ENCODE data around the gene RASGRP4. TPM values are rescaled to one million over a fixed set of nuclear protein-coding genes. Genes with fewer than 3 reads are reported as not detected.
A peak's percentile ranks its signal among the peaks of the same experiment; 100 is the strongest.

RASGRP4 gene
- polyA plus RNA-seq, 1 donor (not counting 4 experiments of a cell fraction or from before 2014, with no cell fraction given), result not detected

- Histone ChIP-seq H3K9me1 (ENCODE audit: control insufficient read depth, extremely low read depth, insufficient read depth, low read length) (peaks cover 9% of the 10 kb centered on the region), H3K4me2 (ENCODE audit: control insufficient read depth, extremely low read depth, insufficient read depth, low read depth, low read length) (peak overlapping the region; percentile 82), H3K4me3 (ENCODE audit: control insufficient read depth in 2 of 3, extremely low read depth in 1 of 3, insufficient read depth in 2 of 3, low read depth in 1 of 3, low read length in 3 of 3) (peak overlapping the region; percentile 67 to 83 (median 75)), H3K36me3 (ENCODE audit: control insufficient read depth in 2 of 2, extremely low read depth in 1 of 2, insufficient read depth in 2 of 2, low read length in 2 of 2) (peaks cover 8 to 11% of the 10 kb centered on the region in 2 experiments), H2AFZ (ENCODE audit: control insufficient read depth, low read length) (peak overlapping the region; percentile 95), H3K4me1 (ENCODE audit: control insufficient read depth, extremely low read depth, insufficient read depth, low read length) (peaks cover 14% of the 10 kb centered on the region), H3K27me3 (ENCODE audit: control insufficient read depth, extremely low read depth, insufficient read depth, low read length) (no peaks in the 10 kb centered on the region), H4K20me1 (ENCODE audit: control insufficient read depth, extremely low read depth, insufficient read depth, low read length) (no peaks in the 10 kb centered on the region), H3K9me3 (ENCODE audit: control insufficient read depth, low read depth, low read length) (no peaks in the 10 kb centered on the region), H3K9ac (ENCODE audit: control insufficient read depth, extremely low read depth, insufficient read depth, low read length) (peak overlapping the region; percentile 97), H3K79me2 (ENCODE audit: control insufficient read depth, insufficient read depth, low read length) (peaks cover 34% of the 10 kb centered on the region), H3K27ac (ENCODE audit: control insufficient read depth, insufficient read depth, low read length) (peak overlapping the region; percentile 84)
- no peak for TF ChIP-seq CTCF (optimal IDR thresholded peaks at IDR 0.05 in 1 of 3, IDR thresholded peaks at IDR 0.05 in 1 of 3, conservative IDR thresholded peaks at IDR 0.05 in 1 of 3; ENCODE audit: extremely low read depth in 1 of 3, insufficient read depth in 2 of 3, low read length in 3 of 3)
- TF ChIP-seq EZH2 (IDR thresholded peaks at IDR 0.05; ENCODE audit: low read length), result no peak
- FAIRE-seq (no peak), DNase-seq (ENCODE audit: low read depth, low spot score) (no peak)
- dilution Hi-C loops (cut with MboI; ENCODE audit: extremely low pct_ligation_motif_present, low sequenced_read_pairs), result no loop called here
Observed at GRCh38 chr19:38373907-38374331, 52.1 kb downstream of the RASGRP4 start.

- H3K79me2 ChIP-seq (ENCODE audit: control insufficient read depth, insufficient read depth, low read length), result peaks cover 14% of the 10 kb centered on the region
- dilution Hi-C loops (cut with MboI; ENCODE audit: extremely low pct_ligation_motif_present, low sequenced_read_pairs), result no loop called here
- no peaks in the 10 kb centered on the region for H4K20me1 ChIP-seq (ENCODE audit: control insufficient read depth, extremely low read depth, insufficient read depth, low read length)
- H3K27me3 ChIP-seq (ENCODE audit: control insufficient read depth, extremely low read depth, insufficient read depth, low read length), result no peaks in the 10 kb centered on the region
- H3K27ac ChIP-seq (ENCODE audit: control insufficient read depth, insufficient read depth, low read length), result no peak overlapping the region
- DNase-seq (ENCODE audit: low read depth, low spot score), result no peak
- H3K4me2 ChIP-seq (ENCODE audit: control insufficient read depth, extremely low read depth, insufficient read depth, low read depth, low read length), result no peak overlapping the region
- no peaks in the 10 kb centered on the region for H3K9me3 ChIP-seq (ENCODE audit: control insufficient read depth, low read depth, low read length)
- no peaks in the 10 kb centered on the region for H3K36me3 ChIP-seq (ENCODE audit: control insufficient read depth in 2 of 2, extremely low read depth in 1 of 2, insufficient read depth in 2 of 2, low read length in 2 of 2)
- TF ChIP-seq EZH2 (IDR thresholded peaks at IDR 0.05; ENCODE audit: low read length), result no peak
- peaks cover 7% of the 10 kb centered on the region for H3K4me1 ChIP-seq (ENCODE audit: control insufficient read depth, extremely low read depth, insufficient read depth, low read length)
- H3K4me3 ChIP-seq (ENCODE audit: control insufficient read depth in 2 of 3, extremely low read depth in 1 of 3, insufficient read depth in 2 of 3, low read depth in 1 of 3, low read length in 3 of 3), result no peak overlapping the region
- H3K9me1 ChIP-seq (ENCODE audit: control insufficient read depth, extremely low read depth, insufficient read depth, low read length), result no peaks in the 10 kb centered on the region
- no peak overlapping the region for H2AFZ ChIP-seq (ENCODE audit: control insufficient read depth, low read length)
- FAIRE-seq, result no peak
- no peak overlapping the region for H3K9ac ChIP-seq (ENCODE audit: control insufficient read depth, extremely low read depth, insufficient read depth, low read length)
Observed at GRCh38 chr19:38371081-38371480, 54.9 kb downstream of the RASGRP4 start.

- dilution Hi-C loops (cut with MboI; ENCODE audit: extremely low pct_ligation_motif_present, low sequenced_read_pairs), result no loop called here
- no peaks in the 10 kb centered on the region for H3K9me1 ChIP-seq (ENCODE audit: control insufficient read depth, extremely low read depth, insufficient read depth, low read length)
- H3K36me3 ChIP-seq (ENCODE audit: control insufficient read depth in 2 of 2, extremely low read depth in 1 of 2, insufficient read depth in 2 of 2, low read length in 2 of 2), result no peaks in the 10 kb centered on the region
- H3K4me2 ChIP-seq (ENCODE audit: control insufficient read depth, extremely low read depth, insufficient read depth, low read depth, low read length), result no peak overlapping the region
- no peak for FAIRE-seq
- DNase-seq (ENCODE audit: low read depth, low spot score), result no peak
- no peaks in the 10 kb centered on the region for H4K20me1 ChIP-seq (ENCODE audit: control insufficient read depth, extremely low read depth, insufficient read depth, low read length)
- H3K9ac ChIP-seq (ENCODE audit: control insufficient read depth, extremely low read depth, insufficient read depth, low read length), result no peak overlapping the region
- no peak overlapping the region for H2AFZ ChIP-seq (ENCODE audit: control insufficient read depth, low read length)
- H3K79me2 ChIP-seq (ENCODE audit: control insufficient read depth, insufficient read depth, low read length), result peaks cover 6% of the 10 kb centered on the region
- no peaks in the 10 kb centered on the region for H3K9me3 ChIP-seq (ENCODE audit: control insufficient read depth, low read depth, low read length)
- no peak overlapping the region for H3K4me3 ChIP-seq (ENCODE audit: control insufficient read depth in 2 of 3, extremely low read depth in 1 of 3, insufficient read depth in 2 of 3, low read depth in 1 of 3, low read length in 3 of 3)
- H3K27me3 ChIP-seq (ENCODE audit: control insufficient read depth, extremely low read depth, insufficient read depth, low read length), result no peaks in the 10 kb centered on the region
- no peak for TF ChIP-seq EZH2 (IDR thresholded peaks at IDR 0.05; ENCODE audit: low read length)
- TF ChIP-seq CTCF (optimal IDR thresholded peaks at IDR 0.05 in 1 of 3, IDR thresholded peaks at IDR 0.05 in 1 of 3, conservative IDR thresholded peaks at IDR 0.05 in 1 of 3; ENCODE audit: extremely low read depth in 1 of 3, insufficient read depth in 2 of 3, low read length in 3 of 3), result no peak
- no peaks in the 10 kb centered on the region for H3K4me1 ChIP-seq (ENCODE audit: control insufficient read depth, extremely low read depth, insufficient read depth, low read length)
- H3K27ac ChIP-seq (ENCODE audit: control insufficient read depth, insufficient read depth, low read length), result no peak overlapping the region
Observed at GRCh38 chr19:38370299-38370698, 55.7 kb downstream of the RASGRP4 start.

All from keratinocyte (primary cell).